ENCODE results near the gene RFPL4AL1.
A peak's percentile ranks its signal among the peaks of the same experiment; 100 is the strongest.

- TF ChIP-seq, protein P1, sequence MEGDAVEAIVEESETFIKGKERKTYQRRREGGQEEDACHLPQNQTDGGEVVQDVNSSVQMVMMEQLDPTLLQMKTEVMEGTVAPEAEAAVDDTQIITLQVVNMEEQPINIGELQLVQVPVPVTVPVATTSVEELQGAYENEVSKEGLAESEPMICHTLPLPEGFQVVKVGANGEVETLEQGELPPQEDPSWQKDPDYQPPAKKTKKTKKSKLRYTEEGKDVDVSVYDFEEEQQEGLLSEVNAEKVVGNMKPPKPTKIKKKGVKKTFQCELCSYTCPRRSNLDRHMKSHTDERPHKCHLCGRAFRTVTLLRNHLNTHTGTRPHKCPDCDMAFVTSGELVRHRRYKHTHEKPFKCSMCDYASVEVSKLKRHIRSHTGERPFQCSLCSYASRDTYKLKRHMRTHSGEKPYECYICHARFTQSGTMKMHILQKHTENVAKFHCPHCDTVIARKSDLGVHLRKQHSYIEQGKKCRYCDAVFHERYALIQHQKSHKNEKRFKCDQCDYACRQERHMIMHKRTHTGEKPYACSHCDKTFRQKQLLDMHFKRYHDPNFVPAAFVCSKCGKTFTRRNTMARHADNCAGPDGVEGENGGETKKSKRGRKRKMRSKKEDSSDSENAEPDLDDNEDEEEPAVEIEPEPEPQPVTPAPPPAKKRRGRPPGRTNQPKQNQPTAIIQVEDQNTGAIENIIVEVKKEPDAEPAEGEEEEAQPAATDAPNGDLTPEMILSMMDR (IDR thresholded peaks at IDR 0.05), result peak; percentile 21 to 81 (median 71)
- TF ChIP-seq POLR2A (IDR thresholded peaks at IDR 0.05), result no peak
Observed at GRCh38 chr19:55809381-55810058, 40.6 kb downstream of the RFPL4AL1 start.
